LNCaP clone FGC (cell line): ENCODE results near the gene MDN1.

Experiments
- DNase-seq: peaks from one replicate; pipeline ENCODE4 v3.0.0-alpha.2; 2011; ENCODE audit warnings: low read depth
- H3K4me3 ChIP-seq: 2 replicates; pipeline ENCODE4 v1.5.1; 2011; ENCODE audit warnings: mild to moderate bottlenecking, low read depth, low read length, control low read depth
- CTCF ChIP-seq: IDR thresholded peaks from 2 replicates; pipeline ENCODE4 v1.5.1; 2012; ENCODE audit warnings: mild to moderate bottlenecking; ENCODE audit not compliant: control insufficient read depth, insufficient read depth; ENCODE audit errors: extremely low read depth

The MDN1 gene

GRCh38 chr6:89662659-89663223 is 156.9 kb downstream of the MDN1 start:
- TF ChIP-seq CTCF = no peak
- no peak for DNase-seq
- H3K4me3 ChIP-seq = no peak overlapping the region

- TF ChIP-seq CTCF = no peak
- H3K4me3 ChIP-seq = no peak overlapping the region
- no peak for DNase-seq
These were observed 158.0 kb downstream of the MDN1 start for GRCh38 chr6:89661559-89661958.

- TF ChIP-seq CTCF = no peak
- no peak for DNase-seq
- H3K4me3 ChIP-seq = no peak overlapping the region
These were observed 158.6 kb downstream of the MDN1 start for GRCh38 chr6:89660981-89661380.

- TF ChIP-seq CTCF = no peak
These were observed 162.0 kb downstream of the MDN1 start for GRCh38 chr6:89657445-89658158.

GRCh38 chr6:89655122-89655521 is 164.5 kb downstream of the MDN1 start:
- H3K4me3 ChIP-seq = no peak overlapping the region
- no peak for TF ChIP-seq CTCF
- no peak for DNase-seq

More at GRCh38 chr6:89657445-89658158, 162.0 kb downstream of the MDN1 start:
- no peak overlapping the region for H3K4me3 ChIP-seq
- DNase-seq = no peak

- H3K4me3 ChIP-seq = no peak overlapping the region
- TF ChIP-seq CTCF = no peak
- no peak for DNase-seq
These were observed 169.0 kb downstream of the MDN1 start for GRCh38 chr6:89650579-89650978.

- TF ChIP-seq CTCF = no peak
- no peak overlapping the region for H3K4me3 ChIP-seq
- DNase-seq = no peak
These were observed 169.9 kb downstream of the MDN1 start for GRCh38 chr6:89649682-89650081.
